ENCODE results near the gene SMAP2.

Gene SMAP2

DNA sequence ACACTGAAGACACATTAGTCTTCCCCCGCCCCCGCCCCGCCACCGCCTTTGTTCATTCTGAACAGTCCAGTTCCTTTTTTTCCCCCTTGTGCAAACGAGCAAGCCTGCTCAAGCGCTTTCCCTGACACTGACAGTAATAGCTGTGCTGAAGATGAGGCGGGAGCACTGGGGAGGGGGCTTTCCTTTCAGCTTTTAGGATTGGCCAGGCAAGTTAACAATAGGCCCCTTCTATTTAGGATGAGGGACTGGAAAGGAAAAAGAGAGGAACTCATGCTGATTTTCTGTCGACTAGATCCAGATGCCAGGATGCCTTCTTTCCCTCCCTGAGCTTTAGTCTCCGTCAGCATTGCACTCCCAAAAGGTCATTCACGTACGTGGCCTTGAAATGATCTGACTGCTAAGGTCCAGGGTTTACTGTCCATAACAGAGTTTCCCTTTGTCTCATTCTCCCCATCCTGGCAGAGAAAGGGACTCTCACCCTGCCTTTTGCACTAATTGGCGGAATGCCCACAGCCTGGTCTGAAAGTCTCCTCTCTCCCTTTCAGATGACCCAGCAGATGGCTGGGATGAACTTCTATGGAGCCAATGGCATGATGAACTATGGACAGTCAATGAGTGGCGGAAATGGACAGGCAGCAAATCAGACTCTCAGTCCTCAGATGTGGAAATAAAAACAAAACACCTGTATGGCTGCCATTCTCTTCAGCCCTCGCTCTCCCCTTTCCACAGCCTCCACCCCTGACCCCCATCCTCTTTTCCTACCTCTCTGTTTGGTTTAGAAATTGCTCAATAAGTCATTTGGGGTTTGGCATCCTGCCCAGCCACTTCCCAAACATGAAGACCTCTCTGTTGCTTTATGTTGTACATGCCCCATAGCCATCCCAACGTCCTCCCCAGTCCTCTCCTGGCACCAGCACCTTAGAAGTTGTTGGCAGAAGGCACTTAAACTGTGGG, 48.2 kb downstream of the SMAP2 start:
- no peak for DNase-seq (ENCODE audit: low read depth)
- TF ChIP-seq, protein P1, sequence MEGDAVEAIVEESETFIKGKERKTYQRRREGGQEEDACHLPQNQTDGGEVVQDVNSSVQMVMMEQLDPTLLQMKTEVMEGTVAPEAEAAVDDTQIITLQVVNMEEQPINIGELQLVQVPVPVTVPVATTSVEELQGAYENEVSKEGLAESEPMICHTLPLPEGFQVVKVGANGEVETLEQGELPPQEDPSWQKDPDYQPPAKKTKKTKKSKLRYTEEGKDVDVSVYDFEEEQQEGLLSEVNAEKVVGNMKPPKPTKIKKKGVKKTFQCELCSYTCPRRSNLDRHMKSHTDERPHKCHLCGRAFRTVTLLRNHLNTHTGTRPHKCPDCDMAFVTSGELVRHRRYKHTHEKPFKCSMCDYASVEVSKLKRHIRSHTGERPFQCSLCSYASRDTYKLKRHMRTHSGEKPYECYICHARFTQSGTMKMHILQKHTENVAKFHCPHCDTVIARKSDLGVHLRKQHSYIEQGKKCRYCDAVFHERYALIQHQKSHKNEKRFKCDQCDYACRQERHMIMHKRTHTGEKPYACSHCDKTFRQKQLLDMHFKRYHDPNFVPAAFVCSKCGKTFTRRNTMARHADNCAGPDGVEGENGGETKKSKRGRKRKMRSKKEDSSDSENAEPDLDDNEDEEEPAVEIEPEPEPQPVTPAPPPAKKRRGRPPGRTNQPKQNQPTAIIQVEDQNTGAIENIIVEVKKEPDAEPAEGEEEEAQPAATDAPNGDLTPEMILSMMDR (conservative IDR thresholded peaks at IDR 0.05; ENCODE audit: low read depth, low read length): no peak
- no peak overlapping the region for H3K4me3 ChIP-seq (ENCODE audit: low read length)

DNA sequence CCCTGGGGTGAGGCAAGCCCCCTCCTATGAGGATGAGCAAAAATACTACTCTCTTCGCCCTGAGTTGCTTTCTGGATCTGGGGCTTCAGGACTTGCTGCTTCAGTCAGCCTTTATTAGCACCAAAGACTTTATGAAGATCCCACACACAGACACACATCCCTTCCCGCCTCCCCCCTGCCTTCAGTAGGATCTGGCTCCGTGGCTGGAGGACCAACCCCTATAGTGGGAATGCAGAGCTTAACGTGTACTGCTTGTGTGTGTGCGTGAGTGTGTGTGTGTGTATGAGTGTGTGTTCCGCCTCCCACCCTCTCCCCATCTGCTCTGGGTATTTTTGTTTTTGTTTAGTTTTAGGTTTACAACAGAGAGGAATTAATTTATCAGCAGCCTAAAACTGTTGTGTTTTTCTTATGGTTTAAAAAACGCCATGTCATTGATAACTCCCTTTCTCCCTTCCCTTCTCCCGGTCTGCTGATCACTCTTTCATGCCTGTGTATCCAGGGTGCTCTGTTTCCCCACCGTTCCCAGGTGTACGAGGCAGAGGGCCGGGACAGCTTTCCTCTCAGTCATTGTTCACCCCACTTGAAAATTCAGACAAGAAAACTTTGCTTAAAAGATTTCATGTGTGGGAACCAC, 49.2 kb downstream of the SMAP2 start:
- TF ChIP-seq, protein P1 (conservative IDR thresholded peaks at IDR 0.05; ENCODE audit: low read depth, low read length): no peak
- no peak for DNase-seq (ENCODE audit: low read depth)
- no peak overlapping the region for H3K4me3 ChIP-seq (ENCODE audit: low read length)

DNA sequence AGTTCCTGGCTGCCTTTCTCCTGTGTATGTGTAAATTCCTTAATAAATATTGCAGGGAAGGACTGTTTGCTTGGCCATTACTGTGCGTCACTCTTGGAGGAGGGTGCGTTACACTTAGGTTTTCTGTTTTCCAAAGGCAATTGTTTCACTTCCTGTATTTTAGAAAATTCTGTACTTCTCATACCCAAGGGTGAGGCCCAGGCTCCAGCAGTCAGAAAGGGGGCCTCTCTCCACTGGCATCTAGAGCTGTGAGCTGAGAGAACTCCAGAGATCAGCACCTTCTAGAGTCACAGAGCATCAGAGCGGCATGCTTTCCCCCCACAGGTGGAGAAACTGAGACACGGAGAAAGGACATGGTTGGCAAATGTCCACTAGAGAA, 49.7 kb downstream of the SMAP2 start:
- DNase-seq (ENCODE audit: low read depth): no peak
- no peak overlapping the region for H3K4me3 ChIP-seq (ENCODE audit: low read length)
- TF ChIP-seq, protein P1 (conservative IDR thresholded peaks at IDR 0.05; ENCODE audit: low read depth, low read length): no peak

DNA sequence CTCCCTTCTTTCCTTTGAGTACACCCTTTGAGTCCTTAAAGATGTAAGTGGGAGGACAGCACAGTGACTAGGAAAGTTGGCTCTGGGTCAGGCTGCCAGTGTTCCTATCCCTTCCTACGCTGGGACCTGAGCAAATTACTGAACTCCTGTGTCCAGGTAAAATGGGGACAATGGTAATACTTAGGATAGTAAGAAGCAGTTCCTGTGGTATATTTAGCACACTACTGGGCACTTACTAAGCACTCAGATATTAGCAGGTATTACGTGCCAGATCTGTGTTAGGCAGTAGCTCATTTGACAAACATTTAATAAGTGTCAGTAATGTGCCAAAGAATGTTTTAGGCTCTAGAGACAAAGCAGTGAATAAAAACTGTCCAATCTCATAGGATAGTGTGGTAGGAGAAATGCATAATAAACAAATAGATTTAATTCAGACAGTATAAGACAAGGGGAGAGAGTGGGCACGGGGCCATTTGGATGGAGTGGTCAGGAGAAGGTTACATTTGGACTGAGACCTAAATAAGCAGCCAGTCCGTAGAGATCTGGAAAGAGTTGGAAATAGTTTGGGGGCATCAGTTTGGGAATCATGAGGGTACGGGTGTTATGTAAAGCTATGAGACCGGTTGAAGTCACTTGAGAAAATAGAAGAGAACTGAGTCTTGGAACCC, 50.6 kb downstream of the SMAP2 start:
- no peak overlapping the region for H3K4me3 ChIP-seq (ENCODE audit: low read length)
- no peak for DNase-seq (ENCODE audit: low read depth)
- TF ChIP-seq, protein P1 (conservative IDR thresholded peaks at IDR 0.05; ENCODE audit: low read depth, low read length): no peak

DNA sequence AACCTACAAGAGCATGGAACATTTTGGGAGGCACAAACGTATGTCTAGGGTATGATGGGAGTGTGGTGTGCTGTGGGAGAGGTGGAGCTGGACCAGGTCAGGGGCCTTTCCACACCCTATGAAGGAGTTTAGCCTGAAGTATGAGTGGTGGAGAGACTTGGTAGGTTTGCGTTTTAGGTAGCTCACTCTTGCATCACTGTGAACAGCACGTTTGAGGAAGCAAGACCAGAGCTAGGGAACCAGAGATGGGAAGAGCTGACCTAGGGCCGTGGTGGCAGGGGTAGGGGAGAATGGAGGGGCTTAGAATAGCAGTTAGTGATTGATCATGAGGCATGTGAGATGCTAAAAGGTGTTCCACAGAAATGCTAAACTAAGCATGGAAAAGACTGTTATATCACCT, 51.7 kb downstream of the SMAP2 start:
- no peak for DNase-seq (ENCODE audit: low read depth)
- H3K4me3 ChIP-seq (ENCODE audit: low read length): no peak overlapping the region
- TF ChIP-seq, protein P1 (conservative IDR thresholded peaks at IDR 0.05; ENCODE audit: low read depth, low read length): no peak

DNA sequence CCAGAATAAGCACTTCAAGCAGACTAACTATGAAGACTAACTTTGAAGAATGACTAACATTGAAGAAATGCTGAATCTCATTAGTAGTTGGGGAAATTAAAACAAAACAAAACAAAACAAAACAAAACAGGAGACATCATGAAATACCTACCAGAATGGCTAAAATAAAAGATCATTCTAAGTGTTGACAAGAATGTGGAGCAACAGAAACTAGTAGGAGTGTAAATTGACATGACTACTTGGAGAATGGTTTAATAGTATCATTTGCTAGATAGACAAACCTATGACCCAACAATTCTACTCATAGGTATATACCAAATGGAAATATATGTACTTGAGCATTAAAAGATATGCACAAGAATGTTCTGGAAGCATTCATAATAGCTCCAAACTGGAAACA, 57.9 kb downstream of the SMAP2 start:
- no peak for DNase-seq (ENCODE audit: low read depth)
- H3K4me3 ChIP-seq (ENCODE audit: low read length): no peak overlapping the region
- TF ChIP-seq, protein P1 (conservative IDR thresholded peaks at IDR 0.05; ENCODE audit: low read depth, low read length): no peak
